K562 (cell line): ENCODE results near the gene EBF4. TPM values are rescaled to one million over a fixed set of nuclear protein-coding genes. Genes with fewer than 3 reads are reported as not detected.

Source experiments
- ATAC-seq: fragments of 200-7000 bp; cut with Tn5 transposase; 3 replicates; pipeline ENCODE4 v1.9.1; 2020; ENCODE audit warnings: moderate library complexity
- BruUV-seq: library from RNA; stranded (reverse); fragments of 400-500 nt; replicated peaks from 2 replicates; lab custom pipeline; 2021; lab: Mats Ljungman, UMichigan
- CTCF ChIA-PET: fragments of 300-600 bp; formaldehyde crosslinking; extraction: SDS; loops from one replicate; lab custom pipeline; 2021; ENCODE audit warnings: low intra/inter-chr PET ratio; lab: Yijun Ruan, JAX
- POLR2A ChIA-PET: fragments of 300-600, 350-650 bp; sonication (Branson Sonifier 250); formaldehyde crosslinking; extraction: SDS; loops from one replicate; lab custom pipeline; 2021; ENCODE audit warnings: antibody characterized with exemption, inconsistent platforms; lab: Yijun Ruan, JAX
- DNase-seq, 4 experiments: peaks; one replicate each; pipeline versions ENCODE4 v3.0.0 to v3.0.0-alpha.2; 2011 to 2018; ENCODE audit warnings: low spot score in 3 of 4, mixed read lengths in 3 of 4; ENCODE audit errors: extremely low read depth in 1 of 4
- FAIRE-seq: peaks from 2 replicates; lab custom pipeline; 2011; peaks lifted over from hg19 to GRCh38; lab: Jason Lieb, UNC
- H2AFZ ChIP-seq: 2 replicates; pipeline ENCODE4 v1.6.0; 2011; ENCODE audit warnings: low read depth, low read length, control low read depth, inconsistent platforms
- H3K27ac ChIP-seq: fragments of 200-600 bp; 3 replicates; pipeline ENCODE4 v1.8.0; 2011; ENCODE audit warnings: low read depth, mild to moderate bottlenecking, control low read depth, inconsistent platforms, low read length, moderate library complexity, mixed read lengths; ENCODE audit errors: extremely low read depth
- H3K27me3 ChIP-seq, 2 experiments: fragments of 300-600 bp in 1 of 2; 2 replicates in 1 of 2; 3 replicates in 1 of 2; pipeline versions ENCODE4 v1.6.0 to v1.8.0; 2011; ENCODE audit warnings: inconsistent platforms in 2 of 2, low read length in 2 of 2, mild to moderate bottlenecking in 1 of 2, mixed read lengths in 1 of 2, moderate library complexity in 1 of 2; ENCODE audit not compliant: control insufficient read depth in 2 of 2, insufficient read depth in 2 of 2
- H3K36me3 ChIP-seq: fragments of 300-600 bp; 3 replicates; pipeline ENCODE4 v1.8.0; 2011; ENCODE audit warnings: mild to moderate bottlenecking, low read length, inconsistent platforms; ENCODE audit not compliant: control insufficient read depth, insufficient read depth
- H3K4me1 ChIP-seq, 2 experiments: fragments of 200-600 bp in 1 of 2; replicated peaks in 1 of 2; 2 replicates in 1 of 2; 3 replicates in 1 of 2; pipeline versions ENCODE4 v1.5.1 to v1.8.0; 2011; ENCODE audit warnings: inconsistent platforms in 2 of 2, low read length in 2 of 2, mild to moderate bottlenecking in 1 of 2, mixed read lengths in 1 of 2, moderate library complexity in 1 of 2; ENCODE audit not compliant: control insufficient read depth in 2 of 2, insufficient read depth in 2 of 2
- H3K4me2 ChIP-seq: 2 replicates; pipeline ENCODE4 v1.6.1; 2011; ENCODE audit warnings: low read length, control low read depth, inconsistent platforms, mixed read lengths; ENCODE audit not compliant: insufficient read depth
- H3K4me3 ChIP-seq: fragments of 200-600 bp; sonication (generic), shearing (Covaris generic); 2 replicates; pipeline ENCODE4 v1.5.1; 2016; ENCODE audit warnings: control low read depth, inconsistent platforms
- H3K79me2 ChIP-seq: fragments of 200-600 bp; 3 replicates; pipeline ENCODE4 v1.8.0; 2011; ENCODE audit warnings: low read length, inconsistent platforms; ENCODE audit not compliant: control insufficient read depth, insufficient read depth
- H3K9ac ChIP-seq, 2 experiments: 2 replicates each; pipeline versions ENCODE4 v1.6.0 to v1.6.1; 2011; ENCODE audit warnings: low read depth in 2 of 2, low read length in 2 of 2, control low read depth in 1 of 2, inconsistent platforms in 1 of 2, mild to moderate bottlenecking in 1 of 2, mixed read lengths in 1 of 2; ENCODE audit not compliant: insufficient read depth in 1 of 2
- H3K9me1 ChIP-seq: one replicate; pipeline ENCODE4 v1.6.0; 2011; ENCODE audit warnings: inconsistent platforms, mild to moderate bottlenecking, low read length, moderate library complexity; ENCODE audit not compliant: control insufficient read depth, insufficient read depth
- H3K9me3 ChIP-seq: replicated peaks from 2 replicates; pipeline ENCODE4 v1.5.1; 2011; ENCODE audit warnings: low read depth, low read length, inconsistent platforms; ENCODE audit not compliant: control insufficient read depth, insufficient read depth
- H4K20me1 ChIP-seq: replicated peaks from 2 replicates; pipeline ENCODE4 v1.6.1; 2011; ENCODE audit warnings: low read length, inconsistent platforms, mixed read lengths; ENCODE audit not compliant: control insufficient read depth, insufficient read depth
- ARID1B ChIP-seq: fragments of 450-650 bp; IDR thresholded peaks from 2 replicates; pipeline ENCODE4 v1.6.1; 2016; ENCODE audit warnings: antibody characterized with exemption, mild to moderate bottlenecking, inconsistent platforms
- CBFA2T2 ChIP-seq: fragments of 450-650 bp; conservative IDR thresholded peaks from 2 replicates; pipeline ENCODE4 v1.6.1; 2017; ENCODE audit warnings: mild to moderate bottlenecking
- FOXJ3 ChIP-seq: sonication (generic); formaldehyde crosslinking; IDR thresholded peaks from 2 replicates; pipeline ENCODE4 v1.4.0; 2020; ENCODE audit warnings: mild to moderate bottlenecking, missing genetic modification reagents
- LARP7 ChIP-seq: fragments of 450-650 bp; IDR thresholded peaks from 2 replicates; pipeline ENCODE4 v1.6.1; 2016
- MTA2 ChIP-seq: fragments of 450-650 bp; IDR thresholded peaks from 2 replicates; pipeline ENCODE4 v1.6.1; 2016; ENCODE audit warnings: low read depth
- NCOA1 ChIP-seq: fragments of 450-650 bp; IDR thresholded peaks from 2 replicates; pipeline ENCODE4 v1.6.1; 2016; ENCODE audit warnings: low read depth
- SPI1 ChIP-seq: IDR thresholded peaks from 2 replicates; pipeline ENCODE4 v1.6.1; 2011; ENCODE audit warnings: low read depth, low read length, control low read depth, borderline replicate concordance
- TAL1 ChIP-seq: fragments of 450-650 bp; IDR thresholded peaks from 2 replicates; pipeline ENCODE4 v1.6.1; 2016; ENCODE audit warnings: mild to moderate bottlenecking
- TCF3 ChIP-seq: sonication (generic); formaldehyde crosslinking; IDR thresholded peaks from 2 replicates; pipeline ENCODE4 v1.4.0; 2020; ENCODE audit warnings: mild to moderate bottlenecking, missing genetic modification reagents
- YBX1 ChIP-seq: fragments of 450-650 bp; IDR thresholded peaks from 2 replicates; pipeline ENCODE4 v1.7.1; 2016; ENCODE audit warnings: mild to moderate bottlenecking
- ZFP1 ChIP-seq: fragments of 450-650 bp; formaldehyde crosslinking; IDR thresholded peaks from 2 replicates; pipeline ENCODE4 v1.4.0; 2020; ENCODE audit warnings: mild to moderate bottlenecking, mixed read lengths
- ZNF140 ChIP-seq: fragments of 250-450 bp; sonication (Bioruptor Pico); IDR thresholded peaks from 2 replicates; pipeline ENCODE4 v1.8.0; 2021; ENCODE audit warnings: moderate library complexity, mild to moderate bottlenecking, inconsistent platforms
- ZNF212 ChIP-seq: fragments of 450-650 bp; formaldehyde crosslinking; IDR thresholded peaks from 2 replicates; pipeline ENCODE4 v1.4.0; 2020; ENCODE audit warnings: mild to moderate bottlenecking
- ZNF324 ChIP-seq: fragments of 250-450 bp; sonication (Bioruptor Pico); IDR thresholded peaks from 2 replicates; pipeline ENCODE4 v1.4.0; 2020; ENCODE audit warnings: mild to moderate bottlenecking
- ZSCAN32 ChIP-seq: fragments of 450-650 bp; formaldehyde crosslinking; IDR thresholded peaks from 2 replicates; pipeline ENCODE4 v1.4.0; 2020; ENCODE audit warnings: mild to moderate bottlenecking, moderate library complexity
- WGBS: fragments of 100-300 bp; shearing (Covaris generic); methylation state at CpG from one replicate; pipeline ENCODE4 v1.1.6; 2016; ENCODE audit warnings: low coverage, mixed read lengths; ENCODE audit not compliant: insufficient coverage; ENCODE audit errors: missing lambda C conversion rate; 5-methylcytosine and 5-hydroxymethylcytosine counted together
- in situ Hi-C: fragments of 300-500 bp; cut with MboI; formaldehyde crosslinking; loops from 4 replicates; pipeline ENCODE4 v1.15.0; 2018; ENCODE audit warnings: inconsistent platforms, mixed read lengths
- intact Hi-C: fragments of 100-400 bp; cut with micrococcal nuclease; formaldehyde crosslinking; loops from 2 replicates; pipeline ENCODE4 v1.14.2; 2022
- polyA plus RNA-seq, 8 experiments: library from polyadenylated mRNA; depleted of rRNA in 4 of 8; stranded (reverse) in 5 of 8; unstranded in 3 of 8; fragments of >200 nt; fragmentation: Nextera tagmentation in 2 of 8; fragmentation: Illumina TruSeq in 1 of 8; extraction: Ambion mirVana in 2 of 8; extraction: Trizol in 1 of 8; gene quantifications; 2 replicates each; pipeline versions ENCODE4 v1.2.1 to v1.2.3, GENCODE V29; 2011 to 2014; ENCODE audit warnings: inconsistent platforms in 1 of 8, missing spikeins in 1 of 8
- total RNA-seq, 7 experiments: library from RNA; depleted of rRNA in 6 of 7; stranded (reverse); fragments of >200 nt in 6 of 7; fragmentation: Illumina TruSeq in 2 of 7; extraction: Trizol in 2 of 7; gene quantifications; 2 replicates each; pipeline versions ENCODE4 v1.2.1 to v1.2.3, GENCODE V29; 2011 to 2021; ENCODE audit warnings: low replicate concordance in 1 of 7
- TF ChIP-seq, protein P1 (sequence below): fragments of 450-650 bp; formaldehyde crosslinking; IDR thresholded peaks from 2 replicates; pipeline ENCODE4 v1.4.0; 2020; ENCODE audit warnings: mild to moderate bottlenecking, mixed read lengths
- TF ChIP-seq, protein P2 (sequence below), 2 experiments: fragments of 450-650 bp in 1 of 2; sonication (generic) in 1 of 2; formaldehyde crosslinking in 1 of 2; IDR thresholded peaks in 1 of 2; conservative IDR thresholded peaks in 1 of 2; 2 replicates each; pipeline versions ENCODE4 v1.6.1 to v1.8.1; 2016 to 2023; ENCODE audit warnings: mild to moderate bottlenecking in 2 of 2, moderate library complexity in 2 of 2, inconsistent platforms in 1 of 2, missing genetic modification reagents in 1 of 2
- TF ChIP-seq, protein P3 (sequence below): sonication (generic); formaldehyde crosslinking; IDR thresholded peaks from 2 replicates; pipeline ENCODE4 v1.8.0; 2022; ENCODE audit warnings: mild to moderate bottlenecking, missing genetic modification reagents
- TF ChIP-seq, protein P4 (sequence below): fragments of 200-400 bp; formaldehyde crosslinking; IDR thresholded peaks from 2 replicates; pipeline ENCODE4 v1.6.1; 2017; ENCODE audit warnings: mild to moderate bottlenecking, low read depth, low read length, moderate library complexity

The EBF4 gene
- total and polyA plus RNA-seq, 9 of the 15 experiments (the other 6 are each of a cell fraction or from before 2014, with no cell fraction given) = 0.09 TPM; not detected in 8

DNA sequence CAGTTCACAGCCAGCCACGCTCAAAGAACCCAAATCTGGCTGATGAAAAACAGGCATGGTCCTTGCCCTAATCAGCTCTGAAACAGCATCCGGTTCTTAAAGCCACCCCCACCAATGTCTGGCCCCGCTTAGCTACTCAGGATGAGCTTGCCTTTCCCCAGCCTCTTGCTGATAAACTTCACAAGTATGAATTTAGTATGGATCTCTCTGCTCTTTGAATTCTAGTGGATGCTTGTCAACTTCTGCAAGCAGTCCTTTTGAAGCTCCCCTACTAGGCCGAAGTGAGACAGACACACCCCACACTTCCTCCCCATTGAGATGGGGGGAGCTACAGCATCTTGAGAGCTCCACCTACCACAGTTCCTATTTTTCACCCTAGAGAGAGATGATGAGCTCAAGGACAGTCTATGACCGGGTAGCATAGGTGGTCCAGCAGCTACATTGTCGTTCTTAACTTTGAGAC lies 36.7 kb downstream of the EBF4 start:
- FAIRE-seq (no peak), ATAC-seq (peak; percentile 68), DNase-seq (peak in 2 of 4 experiments; percentile 14 to 21)
- Histone ChIP-seq H3K9ac (no peak overlapping the region), H3K79me2 (no peaks in the 10 kb centered on the region), H3K4me2 (no peak overlapping the region), H2AFZ (no peak overlapping the region), H4K20me1 (no peaks in the 10 kb centered on the region), H3K9me3 (no peaks in the 10 kb centered on the region), H3K27me3 (peaks cover 0 to 12% of the 10 kb centered on the region in 2 experiments; a peak in 3 of 5 replicates), H3K27ac (no peak overlapping the region), H3K36me3 (no peaks in the 10 kb centered on the region), H3K4me3 (no peak overlapping the region), H3K9me1 (no peaks in the 10 kb centered on the region), H3K4me1 (no peaks in the 10 kb centered on the region)
- 0% methylated on average over 6 of the region's 6 CpGs for WGBS
- BruUV-seq = no TSS peak
- CTCF ChIA-PET = no interaction called here
- intact Hi-C loops = no loop called here
- in situ Hi-C loops = no loop called here
- POLR2A ChIA-PET = interaction anchor here (0.8 kb wide), 1 partner anchor 16 kb away, joined by 3 read pairs; no protein-coding TSS in a partner anchor
- TF ChIP-seq TCF3 (peak; percentile 15; the same call in 1 of the 2 replicates), LARP7 (no peak), YBX1 (no peak), NCOA1 (no peak), ZNF140 (CRISPR knock-in tag) (no peak), ZNF324 (CRISPR knock-in tag) (no peak), ZFP1 (CRISPR knock-in tag) (no peak), TAL1 (no peak), ARID1B (0 out of 2 replicates have a peak, but pooled peaks have one; percentile 10), ZSCAN32 (CRISPR knock-in tag) (no peak), MTA2 (no peak), ZNF212 (no peak), FOXJ3 (CRISPR knock-in tag) (no peak), SPI1 (peak; percentile 51; the same call in 1 of the 2 replicates), CBFA2T2 (peak; percentile 18; the same call in 1 of the 2 replicates)
- TF ChIP-seq, protein P1, sequence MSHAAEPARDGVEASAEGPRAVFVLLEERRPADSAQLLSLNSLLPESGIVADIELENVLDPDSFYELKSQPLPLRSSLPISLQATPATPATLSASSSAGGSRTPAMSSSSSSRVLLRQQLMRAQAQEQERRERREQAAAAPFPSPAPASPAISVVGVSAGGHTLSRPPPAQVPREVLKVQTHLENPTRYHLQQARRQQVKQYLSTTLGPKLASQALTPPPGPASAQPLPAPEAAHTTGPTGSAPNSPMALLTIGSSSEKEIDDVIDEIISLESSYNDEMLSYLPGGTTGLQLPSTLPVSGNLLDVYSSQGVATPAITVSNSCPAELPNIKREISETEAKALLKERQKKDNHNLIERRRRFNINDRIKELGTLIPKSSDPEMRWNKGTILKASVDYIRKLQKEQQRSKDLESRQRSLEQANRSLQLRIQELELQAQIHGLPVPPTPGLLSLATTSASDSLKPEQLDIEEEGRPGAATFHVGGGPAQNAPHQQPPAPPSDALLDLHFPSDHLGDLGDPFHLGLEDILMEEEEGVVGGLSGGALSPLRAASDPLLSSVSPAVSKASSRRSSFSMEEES (CRISPR knock-in tag) = no peak
- TF ChIP-seq, protein P2, sequence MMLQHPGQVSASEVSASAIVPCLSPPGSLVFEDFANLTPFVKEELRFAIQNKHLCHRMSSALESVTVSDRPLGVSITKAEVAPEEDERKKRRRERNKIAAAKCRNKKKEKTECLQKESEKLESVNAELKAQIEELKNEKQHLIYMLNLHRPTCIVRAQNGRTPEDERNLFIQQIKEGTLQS (IDR thresholded peaks at IDR 0.05) = no peak
- TF ChIP-seq, protein P2 (CRISPR knock-in tag; conservative IDR thresholded peaks at IDR 0.05) = no peak
- TF ChIP-seq, protein P3, sequence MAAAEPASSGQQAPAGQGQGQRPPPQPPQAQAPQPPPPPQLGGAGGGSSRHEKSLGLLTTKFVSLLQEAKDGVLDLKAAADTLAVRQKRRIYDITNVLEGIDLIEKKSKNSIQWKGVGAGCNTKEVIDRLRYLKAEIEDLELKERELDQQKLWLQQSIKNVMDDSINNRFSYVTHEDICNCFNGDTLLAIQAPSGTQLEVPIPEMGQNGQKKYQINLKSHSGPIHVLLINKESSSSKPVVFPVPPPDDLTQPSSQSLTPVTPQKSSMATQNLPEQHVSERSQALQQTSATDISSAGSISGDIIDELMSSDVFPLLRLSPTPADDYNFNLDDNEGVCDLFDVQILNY (CRISPR knock-in tag) = no peak
- TF ChIP-seq, protein P4, sequence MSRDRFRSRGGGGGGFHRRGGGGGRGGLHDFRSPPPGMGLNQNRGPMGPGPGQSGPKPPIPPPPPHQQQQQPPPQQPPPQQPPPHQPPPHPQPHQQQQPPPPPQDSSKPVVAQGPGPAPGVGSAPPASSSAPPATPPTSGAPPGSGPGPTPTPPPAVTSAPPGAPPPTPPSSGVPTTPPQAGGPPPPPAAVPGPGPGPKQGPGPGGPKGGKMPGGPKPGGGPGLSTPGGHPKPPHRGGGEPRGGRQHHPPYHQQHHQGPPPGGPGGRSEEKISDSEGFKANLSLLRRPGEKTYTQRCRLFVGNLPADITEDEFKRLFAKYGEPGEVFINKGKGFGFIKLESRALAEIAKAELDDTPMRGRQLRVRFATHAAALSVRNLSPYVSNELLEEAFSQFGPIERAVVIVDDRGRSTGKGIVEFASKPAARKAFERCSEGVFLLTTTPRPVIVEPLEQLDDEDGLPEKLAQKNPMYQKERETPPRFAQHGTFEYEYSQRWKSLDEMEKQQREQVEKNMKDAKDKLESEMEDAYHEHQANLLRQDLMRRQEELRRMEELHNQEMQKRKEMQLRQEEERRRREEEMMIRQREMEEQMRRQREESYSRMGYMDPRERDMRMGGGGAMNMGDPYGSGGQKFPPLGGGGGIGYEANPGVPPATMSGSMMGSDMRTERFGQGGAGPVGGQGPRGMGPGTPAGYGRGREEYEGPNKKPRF = no peak
